Smooth muscle cell (in vitro differentiated cells): Measurements from ENCODE around the gene CHSY3. TPM values are rescaled to one million over a fixed set of nuclear protein-coding genes. Genes with fewer than 3 reads are reported as not detected.

Source experiments
- DNase-seq: peaks from one replicate; lab custom pipeline; 2025; ENCODE audit not compliant: unreplicated experiment; lab: John Stamatoyannopoulos, UW
- H2AFZ ChIP-seq: fragments of 200-600 bp; sonication (generic); 2 replicates; pipeline ENCODE4 v1.6.0; 2016; ENCODE audit warnings: antibody characterized with exemption, low read depth, mild to moderate bottlenecking
- H3F3A ChIP-seq: fragments of 200-600 bp; sonication (generic); 2 replicates; pipeline ENCODE4 v1.6.0; 2017; ENCODE audit warnings: antibody characterized with exemption, low read depth
- H3K27ac ChIP-seq: fragments of 200-600 bp; sonication (generic); 2 replicates; pipeline ENCODE4 v1.5.1; 2016; ENCODE audit warnings: low read depth, mild to moderate bottlenecking
- H3K27me3 ChIP-seq: fragments of 200-600 bp; sonication (generic); 2 replicates; pipeline ENCODE4 v1.6.1; 2016; ENCODE audit warnings: low read depth, mild to moderate bottlenecking
- H3K36me3 ChIP-seq: fragments of 200-600 bp; sonication (generic); 2 replicates; pipeline ENCODE4 v1.5.1; 2016; ENCODE audit warnings: low read depth
- H3K4me1 ChIP-seq: fragments of 200-600 bp; sonication (generic); 2 replicates; pipeline ENCODE4 v1.5.1; 2016; ENCODE audit warnings: low read depth
- H3K4me2 ChIP-seq: fragments of 200-600 bp; sonication (generic); 2 replicates; pipeline ENCODE4 v1.6.0; 2016; ENCODE audit warnings: mild to moderate bottlenecking
- H3K4me3 ChIP-seq: fragments of 200-600 bp; sonication (generic); 2 replicates; pipeline ENCODE4 v1.5.1; 2016; ENCODE audit warnings: mild to moderate bottlenecking
- H3K79me2 ChIP-seq: fragments of 200-600 bp; sonication (generic); 2 replicates; pipeline ENCODE4 v1.6.0; 2016; ENCODE audit warnings: low read depth, mild to moderate bottlenecking
- H3K9ac ChIP-seq: fragments of 200-600 bp; sonication (generic); 2 replicates; pipeline ENCODE4 v1.6.0; 2016; ENCODE audit warnings: low read depth
- H3K9me3 ChIP-seq: fragments of 200-600 bp; sonication (generic); replicated peaks from 2 replicates; pipeline ENCODE4 v1.5.1; 2016; ENCODE audit warnings: low read depth
- H4K20me1 ChIP-seq: fragments of 200-600 bp; sonication (generic); 2 replicates; pipeline ENCODE4 v1.6.0; 2016; ENCODE audit warnings: low read depth
- CTCF ChIP-seq: fragments of 200-600 bp; sonication (generic); IDR thresholded peaks from 2 replicates; pipeline ENCODE4 v1.5.1; 2017; ENCODE audit warnings: borderline replicate concordance, mild to moderate bottlenecking, antibody characterized with exemption; ENCODE audit not compliant: insufficient read depth, poor library complexity, severe bottlenecking
- WGBS: methylation state at CpG from one replicate; pipeline ENCODE4 v1.1.7; 2016; ENCODE audit warnings: low lambda C conversion rate; 5-methylcytosine and 5-hydroxymethylcytosine counted together
- polyA plus RNA-seq: library from polyadenylated mRNA; unstranded; fragments of >200 nt; fragmentation: Nextera tagmentation; extraction: Ambion mirVana; gene quantifications from 2 replicates; pipeline ENCODE4 v1.2.1, GENCODE V29; 2016
- total RNA-seq: library from RNA; depleted of rRNA; stranded (reverse); fragments of >200 nt; gene quantifications from 2 replicates; pipeline ENCODE4 v1.2.3, GENCODE V29; 2014

CHSY3 gene
- total and polyA plus RNA-seq, 2 experiments from 2014 or later = 12.7 to 15.6 TPM

GRCh38 chr5:130111746-130112145 is 207.5 kb downstream of the CHSY3 start:
- H3K4me2 ChIP-seq = peak overlapping the region; percentile 61
- DNase-seq = no peak
- no peak overlapping the region for H2AFZ ChIP-seq
- H3F3A ChIP-seq = no peaks in the 10 kb centered on the region
- peaks cover 10% of the 10 kb centered on the region for H3K4me1 ChIP-seq
- H3K27ac ChIP-seq = no peak overlapping the region
- no peaks in the 10 kb centered on the region for H3K27me3 ChIP-seq
- no peaks in the 10 kb centered on the region for H4K20me1 ChIP-seq
- no peak overlapping the region for H3K4me3 ChIP-seq
- H3K36me3 ChIP-seq = no peaks in the 10 kb centered on the region
- no peaks in the 10 kb centered on the region for H3K9me3 ChIP-seq
- 8% methylated on average over 3 of the region's 3 CpGs for WGBS
- no peak for TF ChIP-seq CTCF
- H3K9ac ChIP-seq = no peak overlapping the region
- no peaks in the 10 kb centered on the region for H3K79me2 ChIP-seq

- Histone ChIP-seq H3K4me3 (no peak overlapping the region), H3F3A (no peaks in the 10 kb centered on the region), H3K9ac (no peak overlapping the region), H3K4me2 (peak overlapping the region; percentile 61), H3K4me1 (peaks cover 10% of the 10 kb centered on the region), H3K79me2 (no peaks in the 10 kb centered on the region), H2AFZ (no peak overlapping the region), H3K9me3 (no peaks in the 10 kb centered on the region), H3K27me3 (no peaks in the 10 kb centered on the region), H3K36me3 (no peaks in the 10 kb centered on the region), H3K27ac (no peak overlapping the region), H4K20me1 (no peaks in the 10 kb centered on the region)
- TF ChIP-seq CTCF = no peak
- no peak for DNase-seq
- WGBS = 69% methylated on average over 4 of the region's 4 CpGs
These were observed 208.0 kb downstream of the CHSY3 start for GRCh38 chr5:130112246-130112645.

- no peaks in the 10 kb centered on the region for H3K36me3 ChIP-seq
- no peak for DNase-seq
- no peaks in the 10 kb centered on the region for H4K20me1 ChIP-seq
- TF ChIP-seq CTCF = no peak
- no peak overlapping the region for H3K27ac ChIP-seq
- H3F3A ChIP-seq = no peaks in the 10 kb centered on the region
- H3K9ac ChIP-seq = no peak overlapping the region
- H3K4me2 ChIP-seq = no peak overlapping the region
- WGBS = 83% methylated on average over 8 of the region's 8 CpGs
- H3K9me3 ChIP-seq = no peaks in the 10 kb centered on the region
- no peak overlapping the region for H2AFZ ChIP-seq
- H3K79me2 ChIP-seq = no peaks in the 10 kb centered on the region
- H3K4me1 ChIP-seq = no peaks in the 10 kb centered on the region
- no peak overlapping the region for H3K4me3 ChIP-seq
- no peaks in the 10 kb centered on the region for H3K27me3 ChIP-seq
These were observed 211.4 kb downstream of the CHSY3 start for GRCh38 chr5:130115686-130116085.

- Histone ChIP-seq H3K4me1 (no peaks in the 10 kb centered on the region), H3K9ac (no peak overlapping the region), H4K20me1 (no peaks in the 10 kb centered on the region), H3K79me2 (no peaks in the 10 kb centered on the region), H3K36me3 (no peaks in the 10 kb centered on the region), H3K27me3 (no peaks in the 10 kb centered on the region), H3K4me2 (no peak overlapping the region), H3F3A (no peaks in the 10 kb centered on the region), H3K9me3 (no peaks in the 10 kb centered on the region), H2AFZ (no peak overlapping the region), H3K4me3 (no peak overlapping the region), H3K27ac (no peak overlapping the region)
- TF ChIP-seq CTCF = no peak
- 98% methylated on average over 5 of the region's 5 CpGs for WGBS
- DNase-seq = no peak
These were observed 212.2 kb downstream of the CHSY3 start for GRCh38 chr5:130116462-130116861.
